Measurements from ENCODE around the gene BAG1. TPM values are rescaled to one million over a fixed set of nuclear protein-coding genes. Genes with fewer than 3 reads are reported as not detected.

The BAG1 gene
- total and polyA plus RNA-seq, 7 experiments from 2014 or later, result 48.6 to 90.5 (median 65.0) TPM

DNA sequence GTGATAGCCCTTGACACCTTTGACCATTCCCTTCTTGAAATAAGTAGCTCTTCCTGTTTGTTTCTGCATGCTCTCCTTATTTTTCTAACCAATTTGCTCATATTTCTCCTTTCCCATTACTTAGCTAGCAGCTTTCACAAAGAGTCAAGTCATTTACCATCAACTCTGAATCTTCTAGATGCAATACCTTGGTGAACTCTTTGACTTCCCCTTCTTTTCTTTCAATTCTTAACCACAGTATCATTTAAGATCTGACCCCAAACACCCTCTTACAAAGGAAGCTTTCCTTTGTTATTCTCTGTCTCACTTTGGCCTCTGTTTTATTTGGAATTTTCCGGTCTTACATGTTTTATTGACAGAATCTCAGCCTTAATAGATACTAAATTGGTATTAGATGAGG is 39.9 kb upstream of the BAG1 start:
- H3K36me3 ChIP-seq (ENCODE audit: control insufficient read depth in 2 of 3, insufficient read depth in 3 of 3, low read length in 3 of 3), result peaks cover 25 to 93% (median 52%) of the 10 kb centered on the region in 3 experiments
- CTCF ChIA-PET, result no interaction called here
- intact Hi-C loops (cut with micrococcal nuclease), result no loop called here
- H3K27me3 ChIP-seq (ENCODE audit: control insufficient read depth in 2 of 2, insufficient read depth in 2 of 2, low read length in 2 of 2), result no peaks in the 10 kb centered on the region
- H3K27me3 Mint-ChIP-seq, result no peaks in the 10 kb centered on the region
- no peak overlapping the region for H3K27ac ChIP-seq (ENCODE audit: low read depth, low read length)
- H3K27ac Mint-ChIP-seq, result no peak overlapping the region
- H3K9me3 ChIP-seq (ENCODE audit: control insufficient read depth in 2 of 3, low read length in 3 of 3), result no peaks in the 10 kb centered on the region
- POLR2A ChIA-PET, result interaction anchor here (0.6 to 1.6 kb wide), 2 partner anchors 14 to 35 kb away, joined by 3 to 9 read pairs; partner anchors contain the start of gene NFX1
- DNase-seq, result no peak
- no peak overlapping the region for H3K4me3 ChIP-seq (ENCODE audit: low read length)
- H3K4me1 ChIP-seq (ENCODE audit: control insufficient read depth in 2 of 2, insufficient read depth in 2 of 2, low read length in 2 of 2), result peaks cover 0 to 7% of the 10 kb centered on the region in 2 donors
- ATAC-seq, result no peak
- H3K4me3 Mint-ChIP-seq, result no peak overlapping the region
- peaks cover 0 to 42% (median 30%) of the 10 kb centered on the region in 5 donors for H3K36me3 Mint-ChIP-seq
- peaks cover 6 to 27% (median 20%) of the 10 kb centered on the region in 7 donors for H3K4me1 Mint-ChIP-seq
- peaks cover 0 to 2% (median 0%) of the 10 kb centered on the region in 11 donors for H3K9me3 Mint-ChIP-seq

DNA sequence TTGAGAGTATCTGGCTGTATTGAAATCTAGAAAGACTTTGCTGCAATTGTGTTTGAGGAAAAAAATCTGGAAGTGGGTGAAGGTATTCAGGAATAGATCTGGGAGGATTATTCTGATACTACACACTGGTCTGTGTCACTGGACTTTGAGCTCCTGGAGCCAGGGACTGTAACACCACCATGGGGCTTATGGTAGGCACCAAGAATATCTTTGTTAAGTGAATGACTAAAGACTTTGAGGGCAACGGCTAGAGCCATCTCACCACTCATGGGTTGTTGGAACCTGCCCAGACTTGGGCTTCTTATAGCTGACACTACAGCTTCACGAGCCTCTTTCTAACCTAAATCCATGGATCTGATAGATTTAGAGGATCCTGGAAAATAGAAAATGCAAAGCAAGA is 36.0 kb upstream of the BAG1 start:
- Histone ChIP-seq H3K4me3 (ENCODE audit: low read length) (no peak overlapping the region), H3K4me1 (ENCODE audit: control insufficient read depth in 2 of 2, insufficient read depth in 2 of 2, low read length in 2 of 2) (peaks cover 6 to 34% of the 10 kb centered on the region in 2 donors), H3K36me3 (ENCODE audit: control insufficient read depth in 2 of 3, insufficient read depth in 3 of 3, low read length in 3 of 3) (peaks cover 30 to 87% (median 45%) of the 10 kb centered on the region in 3 experiments), H3K9me3 (ENCODE audit: control insufficient read depth in 2 of 3, low read length in 3 of 3) (no peaks in the 10 kb centered on the region), H3K27ac (ENCODE audit: low read depth, low read length) (no peak overlapping the region), H3K27me3 (ENCODE audit: control insufficient read depth in 2 of 2, insufficient read depth in 2 of 2, low read length in 2 of 2) (no peaks in the 10 kb centered on the region)
- ChIA-PET POLR2A (interaction anchor here (2.4 kb wide), 1 partner anchor 10 kb away, joined by 13 read pairs; the partner anchor contains the start of gene NFX1), CTCF (no interaction called here)
- DNase-seq (no peak), ATAC-seq (no peak)
- H3K4me1 Mint-ChIP-seq, result peaks cover 39 to 61% (median 56%) of the 10 kb centered on the region in 7 donors
- H3K27me3 Mint-ChIP-seq, result no peaks in the 10 kb centered on the region
- peak overlapping the region in 4 of 9 donors; percentile 6 to 69 (median 31) for H3K27ac Mint-ChIP-seq
- H3K9me3 Mint-ChIP-seq, result no peaks in the 10 kb centered on the region
- H3K4me3 Mint-ChIP-seq, result peak overlapping the region in 2 of 10 donors; percentile 21 to 52
- intact Hi-C loops (cut with micrococcal nuclease), result loop anchor here in 1 of 2 donors (2.0 kb wide), 1 partner anchor 14 kb away; no protein-coding TSS in a partner anchor
- H3K36me3 Mint-ChIP-seq, result peaks cover 13 to 59% (median 41%) of the 10 kb centered on the region in 5 donors

DNA sequence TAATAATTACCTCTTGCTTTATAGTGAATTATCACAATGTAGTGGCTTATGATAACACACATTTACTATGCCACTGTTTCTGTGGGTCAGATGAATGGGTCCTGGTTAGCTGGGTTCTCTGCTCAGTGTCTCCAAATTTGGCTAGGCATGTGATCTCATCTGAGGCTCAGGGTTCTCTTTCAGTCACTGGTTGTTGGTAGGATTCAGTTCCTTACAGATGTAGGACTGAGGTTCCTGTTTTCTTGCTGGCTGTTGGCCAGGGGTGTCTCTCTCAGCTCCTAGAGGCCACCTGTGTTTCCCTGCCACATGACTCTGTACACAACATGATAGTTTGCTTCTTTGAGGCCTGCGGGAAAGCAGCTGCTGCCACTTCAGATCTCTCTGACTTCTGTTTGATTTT is 32.9 kb upstream of the BAG1 start:
- DNase-seq (peak in 1 of 9 donors; percentile 9), ATAC-seq (peak; percentile 86)
- Mint-ChIP-seq H3K9me3 (no peaks in the 10 kb centered on the region), H3K27me3 (no peaks in the 10 kb centered on the region), H3K4me3 (peak overlapping the region; percentile 14 to 86 (median 65)), H3K4me1 (peaks cover 55 to 89% (median 84%) of the 10 kb centered on the region in 7 donors), H3K36me3 (peaks cover 19 to 68% (median 45%) of the 10 kb centered on the region in 5 donors), H3K27ac (peak overlapping the region; percentile 13 to 88 (median 78))
- CTCF ChIA-PET, result interaction anchor here (1.2 kb wide), 1 partner anchor 10 kb away, joined by 3 read pairs; no protein-coding TSS in a partner anchor
- POLR2A ChIA-PET, result interaction anchor here (0.8 to 1.9 kb wide), 4 partner anchors 9 to 15 kb away, joined by 3 to 7 read pairs (median 4); no protein-coding TSS in a partner anchor
- intact Hi-C loops (cut with micrococcal nuclease), result loop anchor here (1.0 to 10.0 kb wide), 2 partner anchors 9 to 1077 kb away; partner anchors contain the start of gene MYORG (in 1 of the 2)
- peaks cover 19 to 75% (median 21%) of the 10 kb centered on the region in 3 experiments for H3K36me3 ChIP-seq (ENCODE audit: control insufficient read depth in 2 of 3, insufficient read depth in 3 of 3, low read length in 3 of 3)
- no peak overlapping the region for H3K4me3 ChIP-seq (ENCODE audit: low read length)
- H3K9me3 ChIP-seq (ENCODE audit: control insufficient read depth in 2 of 3, low read length in 3 of 3), result no peaks in the 10 kb centered on the region
- peak overlapping the region; percentile 41 for H3K27ac ChIP-seq (ENCODE audit: low read depth, low read length)
- peaks cover 6 to 52% of the 10 kb centered on the region in 2 donors for H3K4me1 ChIP-seq (ENCODE audit: control insufficient read depth in 2 of 2, insufficient read depth in 2 of 2, low read length in 2 of 2)
- H3K27me3 ChIP-seq (ENCODE audit: control insufficient read depth in 2 of 2, insufficient read depth in 2 of 2, low read length in 2 of 2), result no peaks in the 10 kb centered on the region

DNA sequence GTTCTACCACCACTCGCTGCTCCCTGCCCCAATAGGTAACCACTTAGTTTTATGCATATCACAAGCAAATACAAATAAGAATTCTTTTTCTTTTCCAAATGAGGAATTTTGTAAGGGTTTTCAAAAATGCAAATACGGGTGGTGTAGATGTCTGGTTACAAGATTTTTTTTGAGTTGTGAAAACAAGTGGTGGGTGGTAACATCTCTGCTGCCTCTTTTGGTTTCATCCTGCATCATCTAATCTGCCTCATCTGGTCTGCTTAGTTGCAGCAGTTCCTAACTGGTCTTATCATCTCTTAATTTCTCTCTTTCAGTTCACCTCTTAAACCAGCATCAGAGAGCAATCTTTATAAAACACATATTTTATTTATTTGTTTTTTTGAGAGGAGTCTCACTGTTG is 31.1 kb upstream of the BAG1 start:
- Mint-ChIP-seq H3K9me3 (no peaks in the 10 kb centered on the region), H3K27ac (peak overlapping the region in 4 of 9 donors; percentile 65 to 78 (median 66)), H3K27me3 (no peaks in the 10 kb centered on the region), H3K4me3 (peak overlapping the region in 8 of 10 donors; percentile 30 to 86 (median 59)), H3K36me3 (peaks cover 25 to 65% (median 48%) of the 10 kb centered on the region in 5 donors), H3K4me1 (peaks cover 63 to 100% (median 90%) of the 10 kb centered on the region in 7 donors)
- no peak for DNase-seq
- Histone ChIP-seq H3K36me3 (ENCODE audit: control insufficient read depth in 2 of 3, insufficient read depth in 3 of 3, low read length in 3 of 3) (peaks cover 16 to 68% (median 24%) of the 10 kb centered on the region in 3 experiments), H3K4me1 (ENCODE audit: control insufficient read depth in 2 of 2, insufficient read depth in 2 of 2, low read length in 2 of 2) (peaks cover 17 to 61% of the 10 kb centered on the region in 2 donors), H3K27ac (ENCODE audit: low read depth, low read length) (no peak overlapping the region), H3K4me3 (ENCODE audit: low read length) (no peak overlapping the region), H3K27me3 (ENCODE audit: control insufficient read depth in 2 of 2, insufficient read depth in 2 of 2, low read length in 2 of 2) (no peaks in the 10 kb centered on the region), H3K9me3 (ENCODE audit: control insufficient read depth in 2 of 3, low read length in 3 of 3) (no peaks in the 10 kb centered on the region)
- intact Hi-C loops (cut with micrococcal nuclease), result loop anchor here in 1 of 2 donors (10.0 kb wide), 1 partner anchor 1079 kb away; the partner anchor contains the start of gene MYORG
- no peak for ATAC-seq
- POLR2A ChIA-PET, result no interaction called here
- CTCF ChIA-PET, result no interaction called here

DNA sequence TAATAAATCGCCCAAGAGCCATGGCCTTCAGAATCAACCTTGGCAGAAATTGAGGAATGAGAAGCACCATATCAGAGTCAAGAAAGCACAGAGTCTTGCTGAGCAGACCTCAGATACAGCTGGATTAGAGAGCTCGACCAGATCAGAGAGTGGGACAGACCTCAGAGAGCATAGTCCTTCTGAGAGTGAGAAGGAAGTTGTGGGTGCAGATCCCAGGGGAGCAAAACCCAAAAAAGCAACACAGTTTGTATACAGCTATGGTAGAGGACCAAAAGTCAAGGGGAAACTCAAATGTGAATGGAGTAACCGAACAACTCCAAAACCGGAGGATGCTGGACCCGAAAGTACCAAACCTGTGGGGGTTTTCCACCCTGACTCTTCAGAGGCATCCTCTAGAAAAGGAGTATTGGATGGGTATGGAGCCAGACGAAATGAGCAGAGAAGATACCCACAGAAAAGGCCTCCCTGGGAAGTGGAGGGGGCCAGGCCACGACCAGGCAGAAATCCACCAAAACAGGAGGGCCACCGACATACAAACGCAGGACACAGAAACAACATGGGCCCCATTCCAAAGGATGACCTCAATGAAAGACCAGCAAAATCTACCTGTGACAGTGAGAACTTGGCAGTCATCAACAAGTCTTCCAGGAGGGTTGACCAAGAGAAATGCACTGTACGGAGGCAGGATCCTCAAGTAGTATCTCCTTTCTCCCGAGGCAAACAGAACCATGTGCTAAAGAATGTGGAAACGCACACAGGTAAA is 30.3 kb upstream of the BAG1 start:
- H3K9me3 Mint-ChIP-seq, result peaks cover 0 to 4% (median 0%) of the 10 kb centered on the region in 11 donors
- ChIA-PET CTCF (interaction anchor here (0.6 to 1.0 kb wide), 3 partner anchors 15 to 256 kb away, joined by 3 read pairs; partner anchors contain the start of gene BAG1), POLR2A (no interaction called here)
- Histone ChIP-seq H3K4me1 (ENCODE audit: control insufficient read depth in 2 of 2, insufficient read depth in 2 of 2, low read length in 2 of 2) (peaks cover 17 to 60% of the 10 kb centered on the region in 2 donors), H3K36me3 (ENCODE audit: control insufficient read depth in 2 of 3, insufficient read depth in 3 of 3, low read length in 3 of 3) (peaks cover 10 to 61% (median 24%) of the 10 kb centered on the region in 3 experiments), H3K9me3 (ENCODE audit: control insufficient read depth in 2 of 3, low read length in 3 of 3) (no peaks in the 10 kb centered on the region), H3K4me3 (ENCODE audit: low read length) (no peak overlapping the region), H3K27ac (ENCODE audit: low read depth, low read length) (no peak overlapping the region), H3K27me3 (ENCODE audit: control insufficient read depth in 2 of 2, insufficient read depth in 2 of 2, low read length in 2 of 2) (no peaks in the 10 kb centered on the region)
- DNase-seq (no peak), ATAC-seq (no peak)
- H3K27me3 Mint-ChIP-seq, result peaks cover 0 to 4% (median 0%) of the 10 kb centered on the region in 5 donors
- intact Hi-C loops (cut with micrococcal nuclease), result loop anchor here in 1 of 2 donors (10.0 kb wide), 1 partner anchor 1080 kb away; the partner anchor contains the start of gene MYORG
- peak overlapping the region; percentile 0 to 86 (median 11) for H3K4me3 Mint-ChIP-seq
- H3K27ac Mint-ChIP-seq, result peak overlapping the region in 7 of 9 donors; percentile 6 to 67 (median 38)
- peaks cover 25 to 63% (median 46%) of the 10 kb centered on the region in 5 donors for H3K36me3 Mint-ChIP-seq
- H3K4me1 Mint-ChIP-seq, result peaks cover 60 to 97% (median 87%) of the 10 kb centered on the region in 7 donors

DNA sequence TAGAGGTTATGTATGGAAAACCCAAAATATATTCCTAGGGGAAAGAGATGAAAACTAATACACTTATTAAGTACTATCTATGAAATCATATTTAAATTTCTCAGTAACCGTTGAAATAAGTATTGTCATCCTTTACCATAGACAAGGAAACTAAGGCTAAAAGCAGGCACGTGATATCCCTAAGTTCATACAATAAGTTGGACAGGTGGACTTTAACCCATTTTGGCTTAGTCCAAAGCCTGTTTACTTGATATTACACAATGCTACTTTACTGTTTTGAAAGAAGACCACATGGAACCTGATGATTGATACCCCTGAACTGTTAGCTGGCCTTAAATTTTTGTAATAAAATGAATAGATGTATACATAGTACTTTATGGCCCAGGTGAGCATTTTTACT is 29.3 kb upstream of the BAG1 start:
- H3K36me3 ChIP-seq (ENCODE audit: control insufficient read depth in 2 of 3, insufficient read depth in 3 of 3, low read length in 3 of 3), result peaks cover 4 to 53% (median 24%) of the 10 kb centered on the region in 3 experiments
- intact Hi-C loops (cut with micrococcal nuclease), result loop anchor here in 1 of 2 donors (10.0 kb wide), 1 partner anchor 1081 kb away; the partner anchor contains the start of gene MYORG

More for the DNA sequence above, 29.3 kb upstream of the BAG1 start:
- ATAC-seq, result no peak
- Histone ChIP-seq H3K4me3 (ENCODE audit: low read length) (no peak overlapping the region), H3K9me3 (ENCODE audit: control insufficient read depth in 2 of 3, low read length in 3 of 3) (no peaks in the 10 kb centered on the region), H3K4me1 (ENCODE audit: control insufficient read depth in 2 of 2, insufficient read depth in 2 of 2, low read length in 2 of 2) (peaks cover 17 to 64% of the 10 kb centered on the region in 2 donors), H3K27ac (ENCODE audit: low read depth, low read length) (no peak overlapping the region), H3K27me3 (ENCODE audit: control insufficient read depth in 2 of 2, insufficient read depth in 2 of 2, low read length in 2 of 2) (no peaks in the 10 kb centered on the region)
- peak overlapping the region in 6 of 9 donors; percentile 4 to 100 (median 42) for H3K27ac Mint-ChIP-seq
- H3K36me3 Mint-ChIP-seq, result peaks cover 25 to 53% (median 43%) of the 10 kb centered on the region in 5 donors
- H3K4me3 Mint-ChIP-seq, result peak overlapping the region in 5 of 10 donors; percentile 6 to 90 (median 24)
- DNase-seq, result no peak
- peaks cover 0 to 4% (median 0%) of the 10 kb centered on the region in 11 donors for H3K9me3 Mint-ChIP-seq
- H3K4me1 Mint-ChIP-seq, result peaks cover 55 to 87% (median 78%) of the 10 kb centered on the region in 7 donors
- POLR2A ChIA-PET, result no interaction called here
- CTCF ChIA-PET, result interaction anchor here (1.0 kb wide), 2 partner anchors 30 to 254 kb away, joined by 3 read pairs; partner anchors contain the start of gene BAG1
- H3K27me3 Mint-ChIP-seq, result peaks cover 0 to 4% (median 0%) of the 10 kb centered on the region in 5 donors
